GM12878 (cell line): ENCODE data around the gene GLIPR2. TPM values are rescaled to one million over a fixed set of nuclear protein-coding genes. Genes with fewer than 3 reads are reported as not detected.
"Not testable (repeated sequence)": the region's sequence is repeated elsewhere in the genome, so short reads cannot be mapped to it uniquely, and the experiment has no call there.

Experiments used
- ATAC-seq: fragments of 200-7000 bp; cut with Tn5 transposase; 3 replicates; pipeline ENCODE4 v1.9.1; 2020; ENCODE audit warnings: mild to moderate bottlenecking, moderate library complexity
- BruUV-seq: library from RNA; stranded (reverse); fragments of 400-500 nt; replicated peaks from 2 replicates; lab custom pipeline; 2021; lab: Mats Ljungman, UMichigan
- CTCF ChIA-PET: fragments of 300-600 bp; sonication (Branson Sonifier 250); formaldehyde crosslinking; extraction: SDS; loops from one replicate; lab custom pipeline; 2021; ENCODE audit warnings: inconsistent platforms; lab: Yijun Ruan, JAX
- POLR2A ChIA-PET: fragments of 350-600 bp; formaldehyde crosslinking; extraction: SDS; loops from one replicate; lab custom pipeline; 2021; ENCODE audit warnings: inconsistent platforms; lab: Charles Lee
- RAD21 ChIA-PET: fragments of 300-600 bp; sonication (Branson Sonifier 250); formaldehyde crosslinking; loops from one replicate; lab custom pipeline; 2023; ENCODE audit warnings: antibody characterized with exemption; ENCODE audit not compliant: unreplicated experiment; lab: Charles Lee
- SMC1A ChIA-PET: fragments of 300-600 bp; sonication (Branson Sonifier 250); formaldehyde crosslinking; loops from one replicate; lab custom pipeline; 2023; ENCODE audit not compliant: unreplicated experiment, uncharacterized antibody; lab: Charles Lee
- DNase-seq: peaks from one replicate; pipeline ENCODE4 v3.0.0-alpha.2; 2011; ENCODE audit warnings: low read depth, low spot score
- FAIRE-seq: peaks from 3 replicates; lab custom pipeline; 2011; peaks lifted over from hg19 to GRCh38; lab: Jason Lieb, UNC
- H2AFZ ChIP-seq: 2 replicates; pipeline ENCODE4 v1.6.0; 2011; ENCODE audit warnings: low read depth, low read length, control low read depth; ENCODE audit not compliant: control insufficient read depth
- H3K27ac ChIP-seq: 2 replicates; pipeline ENCODE4 v1.5.1; 2011; ENCODE audit warnings: control low read depth; ENCODE audit not compliant: control insufficient read depth, insufficient read depth
- H3K27me3 ChIP-seq, 2 experiments: replicated peaks in 1 of 2; 2 replicates each; pipeline versions ENCODE4 v1.6.0 to v1.6.1; 2011; ENCODE audit warnings: low read length in 1 of 2; ENCODE audit not compliant: control insufficient read depth in 2 of 2, insufficient read depth in 2 of 2
- H3K36me3 ChIP-seq, 2 experiments: 2 replicates each; pipeline ENCODE4 v1.5.1; 2011; ENCODE audit warnings: low read length in 1 of 2; ENCODE audit not compliant: control insufficient read depth in 2 of 2, insufficient read depth in 2 of 2
- H3K4me1 ChIP-seq: 2 replicates; pipeline ENCODE4 v1.6.1; 2011; ENCODE audit warnings: mild to moderate bottlenecking, low read length, moderate library complexity, mixed read lengths; ENCODE audit not compliant: control insufficient read depth, insufficient read depth
- H3K4me2 ChIP-seq: 2 replicates; pipeline ENCODE4 v1.6.0; 2011; ENCODE audit warnings: control low read depth; ENCODE audit not compliant: control insufficient read depth, insufficient read depth
- H3K4me3 ChIP-seq: fragments of 200-600 bp; sonication (generic); 2 replicates; pipeline ENCODE4 v1.5.1; 2016
- H3K79me2 ChIP-seq: 2 replicates; pipeline ENCODE4 v1.6.0; 2011; ENCODE audit warnings: low read length; ENCODE audit not compliant: control insufficient read depth, insufficient read depth
- H3K9ac ChIP-seq: 2 replicates; pipeline ENCODE4 v1.8.0; 2011; ENCODE audit warnings: low read length, control low read depth, mixed read lengths; ENCODE audit not compliant: control insufficient read depth, insufficient read depth
- H3K9me3 ChIP-seq: replicated peaks from 3 replicates; pipeline ENCODE4 v1.5.1; 2011; ENCODE audit warnings: mild to moderate bottlenecking, low read length; ENCODE audit not compliant: control insufficient read depth, insufficient read depth
- H4K20me1 ChIP-seq: 2 replicates; pipeline ENCODE4 v1.6.0; 2011; ENCODE audit not compliant: control insufficient read depth, insufficient read depth
- ZNF24 ChIP-seq: fragments of 450-650 bp; IDR thresholded peaks from 2 replicates; pipeline ENCODE4 v1.6.1; 2017; ENCODE audit warnings: antibody characterized with exemption, mild to moderate bottlenecking
- WGBS: methylation state at CpG from one replicate; pipeline ENCODE4 v1.1.6; 2016; ENCODE audit warnings: low lambda C conversion rate; ENCODE audit not compliant: insufficient replicate concordance, insufficient coverage; ENCODE audit errors: missing lambda C conversion rate; 5-methylcytosine and 5-hydroxymethylcytosine counted together
- in situ Hi-C: fragments of 300-500 bp; cut with MboI; formaldehyde crosslinking; loops from 9 replicates; pipeline ENCODE4 v1.14.3; 2018; ENCODE audit warnings: mixed read lengths
- intact Hi-C: fragments of 100-400 bp; cut with micrococcal nuclease; formaldehyde crosslinking; loops from one replicate; pipeline ENCODE4 v1.14.2; 2022; ENCODE audit not compliant: unreplicated experiment
- polyA plus RNA-seq, 11 experiments: library from polyadenylated mRNA; depleted of rRNA in 4 of 11; unstranded in 6 of 11; stranded (reverse) in 5 of 11; fragments of >200 nt; fragmentation: Nextera tagmentation in 4 of 11; fragmentation: Illumina TruSeq in 1 of 11; extraction: Ambion mirVana in 4 of 11; extraction: Trizol in 1 of 11; gene quantifications; 1 replicate in 1 of 11; 2 replicates in 10 of 11; pipeline versions ENCODE4 v1.2.1 to v1.2.3, GENCODE V29; 2011 to 2016; ENCODE audit warnings: inconsistent platforms in 2 of 11, missing spikeins in 2 of 11, low read depth in 1 of 11
- total RNA-seq, 4 experiments: library from RNA; depleted of rRNA in 3 of 4; stranded (reverse); fragments of >200 nt in 3 of 4; fragmentation: Illumina TruSeq in 1 of 4; extraction: Trizol in 1 of 4; gene quantifications; 2 replicates each; pipeline versions ENCODE4 v1.2.1 to v1.2.3, GENCODE V29; 2013 to 2021
- TF ChIP-seq, protein P1 (sequence below): fragments of 450-650 bp; IDR thresholded peaks from 2 replicates; pipeline ENCODE4 v1.6.1; 2017; ENCODE audit warnings: antibody characterized with exemption, mild to moderate bottlenecking, moderate library complexity
- TF ChIP-seq, protein P2 (sequence below): IDR thresholded peaks from 2 replicates; pipeline ENCODE4 v1.6.1; 2012; ENCODE audit warnings: mild to moderate bottlenecking, low read depth, low read length
- TF ChIP-seq, protein P3 (sequence below): IDR thresholded peaks from 2 replicates; pipeline ENCODE4 v1.6.1; 2012; ENCODE audit warnings: low read depth, low read length, improper control_type of control experiment
- TF ChIP-seq, protein P4 (sequence below): fragments of 150-350 bp; IDR thresholded peaks from 2 replicates; pipeline ENCODE4 v1.6.1; 2014; ENCODE audit warnings: mild to moderate bottlenecking, low read depth, low read length
- TF ChIP-seq, protein P5 (sequence below): fragments of 450-650 bp; IDR thresholded peaks from 2 replicates; pipeline ENCODE4 v1.6.1; 2016; ENCODE audit warnings: mild to moderate bottlenecking

GLIPR2 gene
- total and polyA plus RNA-seq, 10 of the 15 experiments (the other 5 are each of a cell fraction or from before 2014, with no cell fraction given), result 0.41 to 3.5 (median 2.2) TPM

DNA sequence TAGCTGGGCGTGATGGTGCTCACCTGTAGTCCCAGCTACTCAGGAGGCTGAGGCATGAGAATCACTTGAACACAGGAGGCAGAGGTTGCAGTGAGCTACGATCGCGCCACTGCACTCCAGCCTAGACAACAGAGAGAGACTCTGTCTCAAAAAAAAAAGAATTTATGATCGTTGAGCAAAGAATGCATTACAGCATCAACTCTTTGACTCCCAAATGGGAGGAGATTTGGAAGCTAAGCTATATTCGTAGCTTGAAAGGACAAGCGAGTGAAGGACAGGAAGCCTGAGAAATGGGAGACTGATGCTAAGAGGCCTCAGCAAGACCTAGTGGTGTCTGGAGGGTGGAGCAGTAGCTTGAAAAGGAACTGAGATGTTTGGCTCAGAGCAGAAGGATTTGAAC lies 22.4 kb downstream of the GLIPR2 start (continued):
- TF ChIP-seq, protein P1, sequence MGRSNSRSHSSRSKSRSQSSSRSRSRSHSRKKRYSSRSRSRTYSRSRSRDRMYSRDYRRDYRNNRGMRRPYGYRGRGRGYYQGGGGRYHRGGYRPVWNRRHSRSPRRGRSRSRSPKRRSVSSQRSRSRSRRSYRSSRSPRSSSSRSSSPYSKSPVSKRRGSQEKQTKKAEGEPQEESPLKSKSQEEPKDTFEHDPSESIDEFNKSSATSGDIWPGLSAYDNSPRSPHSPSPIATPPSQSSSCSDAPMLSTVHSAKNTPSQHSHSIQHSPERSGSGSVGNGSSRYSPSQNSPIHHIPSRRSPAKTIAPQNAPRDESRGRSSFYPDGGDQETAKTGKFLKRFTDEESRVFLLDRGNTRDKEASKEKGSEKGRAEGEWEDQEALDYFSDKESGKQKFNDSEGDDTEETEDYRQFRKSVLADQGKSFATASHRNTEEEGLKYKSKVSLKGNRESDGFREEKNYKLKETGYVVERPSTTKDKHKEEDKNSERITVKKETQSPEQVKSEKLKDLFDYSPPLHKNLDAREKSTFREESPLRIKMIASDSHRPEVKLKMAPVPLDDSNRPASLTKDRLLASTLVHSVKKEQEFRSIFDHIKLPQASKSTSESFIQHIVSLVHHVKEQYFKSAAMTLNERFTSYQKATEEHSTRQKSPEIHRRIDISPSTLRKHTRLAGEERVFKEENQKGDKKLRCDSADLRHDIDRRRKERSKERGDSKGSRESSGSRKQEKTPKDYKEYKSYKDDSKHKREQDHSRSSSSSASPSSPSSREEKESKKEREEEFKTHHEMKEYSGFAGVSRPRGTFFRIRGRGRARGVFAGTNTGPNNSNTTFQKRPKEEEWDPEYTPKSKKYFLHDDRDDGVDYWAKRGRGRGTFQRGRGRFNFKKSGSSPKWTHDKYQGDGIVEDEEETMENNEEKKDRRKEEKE, result no peak
- TF ChIP-seq, protein P2, sequence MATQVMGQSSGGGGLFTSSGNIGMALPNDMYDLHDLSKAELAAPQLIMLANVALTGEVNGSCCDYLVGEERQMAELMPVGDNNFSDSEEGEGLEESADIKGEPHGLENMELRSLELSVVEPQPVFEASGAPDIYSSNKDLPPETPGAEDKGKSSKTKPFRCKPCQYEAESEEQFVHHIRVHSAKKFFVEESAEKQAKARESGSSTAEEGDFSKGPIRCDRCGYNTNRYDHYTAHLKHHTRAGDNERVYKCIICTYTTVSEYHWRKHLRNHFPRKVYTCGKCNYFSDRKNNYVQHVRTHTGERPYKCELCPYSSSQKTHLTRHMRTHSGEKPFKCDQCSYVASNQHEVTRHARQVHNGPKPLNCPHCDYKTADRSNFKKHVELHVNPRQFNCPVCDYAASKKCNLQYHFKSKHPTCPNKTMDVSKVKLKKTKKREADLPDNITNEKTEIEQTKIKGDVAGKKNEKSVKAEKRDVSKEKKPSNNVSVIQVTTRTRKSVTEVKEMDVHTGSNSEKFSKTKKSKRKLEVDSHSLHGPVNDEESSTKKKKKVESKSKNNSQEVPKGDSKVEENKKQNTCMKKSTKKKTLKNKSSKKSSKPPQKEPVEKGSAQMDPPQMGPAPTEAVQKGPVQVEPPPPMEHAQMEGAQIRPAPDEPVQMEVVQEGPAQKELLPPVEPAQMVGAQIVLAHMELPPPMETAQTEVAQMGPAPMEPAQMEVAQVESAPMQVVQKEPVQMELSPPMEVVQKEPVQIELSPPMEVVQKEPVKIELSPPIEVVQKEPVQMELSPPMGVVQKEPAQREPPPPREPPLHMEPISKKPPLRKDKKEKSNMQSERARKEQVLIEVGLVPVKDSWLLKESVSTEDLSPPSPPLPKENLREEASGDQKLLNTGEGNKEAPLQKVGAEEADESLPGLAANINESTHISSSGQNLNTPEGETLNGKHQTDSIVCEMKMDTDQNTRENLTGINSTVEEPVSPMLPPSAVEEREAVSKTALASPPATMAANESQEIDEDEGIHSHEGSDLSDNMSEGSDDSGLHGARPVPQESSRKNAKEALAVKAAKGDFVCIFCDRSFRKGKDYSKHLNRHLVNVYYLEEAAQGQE, result no peak
- TF ChIP-seq ZNF24, result no peak
- TF ChIP-seq, protein P3, sequence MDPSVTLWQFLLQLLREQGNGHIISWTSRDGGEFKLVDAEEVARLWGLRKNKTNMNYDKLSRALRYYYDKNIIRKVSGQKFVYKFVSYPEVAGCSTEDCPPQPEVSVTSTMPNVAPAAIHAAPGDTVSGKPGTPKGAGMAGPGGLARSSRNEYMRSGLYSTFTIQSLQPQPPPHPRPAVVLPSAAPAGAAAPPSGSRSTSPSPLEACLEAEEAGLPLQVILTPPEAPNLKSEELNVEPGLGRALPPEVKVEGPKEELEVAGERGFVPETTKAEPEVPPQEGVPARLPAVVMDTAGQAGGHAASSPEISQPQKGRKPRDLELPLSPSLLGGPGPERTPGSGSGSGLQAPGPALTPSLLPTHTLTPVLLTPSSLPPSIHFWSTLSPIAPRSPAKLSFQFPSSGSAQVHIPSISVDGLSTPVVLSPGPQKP, result no peak
- TF ChIP-seq, protein P4, sequence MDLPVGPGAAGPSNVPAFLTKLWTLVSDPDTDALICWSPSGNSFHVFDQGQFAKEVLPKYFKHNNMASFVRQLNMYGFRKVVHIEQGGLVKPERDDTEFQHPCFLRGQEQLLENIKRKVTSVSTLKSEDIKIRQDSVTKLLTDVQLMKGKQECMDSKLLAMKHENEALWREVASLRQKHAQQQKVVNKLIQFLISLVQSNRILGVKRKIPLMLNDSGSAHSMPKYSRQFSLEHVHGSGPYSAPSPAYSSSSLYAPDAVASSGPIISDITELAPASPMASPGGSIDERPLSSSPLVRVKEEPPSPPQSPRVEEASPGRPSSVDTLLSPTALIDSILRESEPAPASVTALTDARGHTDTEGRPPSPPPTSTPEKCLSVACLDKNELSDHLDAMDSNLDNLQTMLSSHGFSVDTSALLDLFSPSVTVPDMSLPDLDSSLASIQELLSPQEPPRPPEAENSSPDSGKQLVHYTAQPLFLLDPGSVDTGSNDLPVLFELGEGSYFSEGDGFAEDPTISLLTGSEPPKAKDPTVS, result no peak
- TF ChIP-seq, protein P5, sequence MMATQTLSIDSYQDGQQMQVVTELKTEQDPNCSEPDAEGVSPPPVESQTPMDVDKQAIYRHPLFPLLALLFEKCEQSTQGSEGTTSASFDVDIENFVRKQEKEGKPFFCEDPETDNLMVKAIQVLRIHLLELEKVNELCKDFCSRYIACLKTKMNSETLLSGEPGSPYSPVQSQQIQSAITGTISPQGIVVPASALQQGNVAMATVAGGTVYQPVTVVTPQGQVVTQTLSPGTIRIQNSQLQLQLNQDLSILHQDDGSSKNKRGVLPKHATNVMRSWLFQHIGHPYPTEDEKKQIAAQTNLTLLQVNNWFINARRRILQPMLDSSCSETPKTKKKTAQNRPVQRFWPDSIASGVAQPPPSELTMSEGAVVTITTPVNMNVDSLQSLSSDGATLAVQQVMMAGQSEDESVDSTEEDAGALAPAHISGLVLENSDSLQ, result no peak

DNA sequence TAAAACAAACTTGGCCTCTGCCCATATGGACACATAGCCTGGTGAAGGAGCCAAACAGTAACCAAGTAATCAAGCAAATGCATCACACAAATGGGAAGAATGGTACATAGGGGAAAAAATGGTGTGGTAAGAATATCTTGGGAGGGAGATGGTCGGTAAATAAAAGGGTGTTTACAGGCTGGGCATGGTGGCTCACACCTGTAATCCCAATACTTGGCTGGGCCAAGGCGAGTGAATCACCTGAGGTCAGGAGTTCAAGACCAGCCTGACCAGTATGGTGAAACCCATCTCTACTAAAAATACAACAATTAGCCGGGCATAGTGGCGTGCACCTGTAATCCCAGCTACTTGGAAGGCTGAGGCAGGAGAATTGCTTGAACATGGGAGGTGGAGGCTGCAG lies 23.0 kb downstream of the GLIPR2 start:
- 65% methylated on average over 4 of the region's 4 CpGs for WGBS
- H2AFZ ChIP-seq, FAIRE-seq, BruUV-seq, DNase-seq, in situ Hi-C loops, SMC1A ChIA-PET, H3K36me3 ChIP-seq, H3K79me2 ChIP-seq, H3K9me3 ChIP-seq, H3K4me1 ChIP-seq, H3K4me2 ChIP-seq, ATAC-seq, intact Hi-C loops, H3K27me3 ChIP-seq, H4K20me1 ChIP-seq, H3K9ac ChIP-seq, POLR2A ChIA-PET, RAD21 ChIA-PET, H3K27ac ChIP-seq, H3K4me3 ChIP-seq: not testable (repeated sequence)
- CTCF ChIA-PET, result interaction anchor here (0.8 to 1.8 kb wide), 3 partner anchors 9 to 67 kb away, joined by 3 to 6 read pairs (median 3); no protein-coding TSS in a partner anchor
